Psoas muscle (tissue), 8 donors: ENCODE results near the gene DSG3. TPM values are rescaled to one million over a fixed set of nuclear protein-coding genes. Genes with fewer than 3 reads are reported as not detected.

ENCODE experiments used
- ATAC-seq, 4 donors: fragments of 200-7000 bp; cut with Tn5 transposase; one replicate each; pipeline ENCODE4 v1.9.1; 2020; ENCODE audit warnings: moderate library complexity in 3 of 4, mild to moderate bottlenecking in 2 of 4
- DNase-seq, 2 donors: peaks; one replicate each; pipeline ENCODE4 v3.0.0-alpha.2; 2020
- H3K27ac ChIP-seq: fragments of 200-600 bp; one replicate; pipeline ENCODE4 v1.8.0; 2022
- H3K27me3 ChIP-seq, 3 donors: fragments of 200-600 bp in 1 of 3; one replicate each; pipeline versions ENCODE4 v1.6.1 to v1.8.0; 2013 to 2022; ENCODE audit warnings: low read length in 2 of 3, mild to moderate bottlenecking in 2 of 3, moderate library complexity in 1 of 3; ENCODE audit not compliant: insufficient read depth in 3 of 3
- H3K36me3 ChIP-seq, 2 donors: fragments of 200-600 bp in 1 of 2; one replicate each; pipeline versions ENCODE4 v1.6.1 to v1.8.0; 2013 to 2022; ENCODE audit warnings: low read depth in 1 of 2, mild to moderate bottlenecking in 1 of 2, moderate library complexity in 1 of 2; ENCODE audit not compliant: insufficient read depth in 1 of 2
- H3K4me1 ChIP-seq: fragments of 200-600 bp; one replicate; pipeline ENCODE4 v1.8.0; 2022
- H3K4me3 ChIP-seq: fragments of 200-600 bp; one replicate; pipeline ENCODE4 v1.8.0; 2022; ENCODE audit warnings: mild to moderate bottlenecking
- H3K9me3 ChIP-seq: fragments of 200-600 bp; one replicate; pipeline ENCODE4 v1.8.0; 2022
- WGBS, 3 donors: extraction: QIAGEN DNeasy Blood & Tissue Kit; methylation state at CpG; one replicate each; pipeline versions ENCODE4 v1.1.6 to v1.1.7; 2013; 5-methylcytosine and 5-hydroxymethylcytosine counted together
- intact Hi-C, 2 donors: fragments of 100-400 bp; cut with DNase I; formaldehyde crosslinking; loops; one replicate each; pipeline versions ENCODE4 v1.11.0 to v1.14.2; 2022
- polyA plus RNA-seq, 3 donors: library from polyadenylated mRNA; stranded (reverse); fragments of 200-250 nt; gene quantifications; one replicate each; pipeline ENCODE4 v1.2.3, GENCODE V29; 2013
- total RNA-seq, 4 donors: library from RNA; stranded (reverse); fragmentation: NEBNext Ultra II Directional in 2 of 4; extraction: Animal tissue kit (Norgen Biotek cat#: 25700) in 2 of 4; gene quantifications; one replicate each; pipeline versions ENCODE4 v1.2.1 to v1.2.4, GENCODE V29; 2021 to 2023
- TF ChIP-seq, protein P1 (sequence below): fragments of 200-600 bp; IDR thresholded peaks from one replicate; pipeline ENCODE4 v1.8.0; 2022; ENCODE audit warnings: antibody characterized with exemption
- donor health status: healthy with polysubstance abuse.
- donor health status: DM: no; HTN: no; CAD: no; lungs with moderate emphysema.
- donor health status: Bipolar disorder and iron deficiency.
- donor health status: healthy.
- donor health status: DM: yes; HTN: yes; CAD: no.
- donor health status: DM: no; HTN: no; CAD: no.
- donor health status: DM: no; HTN: no; CAD: no.
- donor health status: DM: yes; HTN: yes; CAD: no.

Gene DSG3
- total and polyA plus RNA-seq, 7 donors, result under 0.01 to 0.04 (median 0.02) TPM; not detected in 3

DNA sequence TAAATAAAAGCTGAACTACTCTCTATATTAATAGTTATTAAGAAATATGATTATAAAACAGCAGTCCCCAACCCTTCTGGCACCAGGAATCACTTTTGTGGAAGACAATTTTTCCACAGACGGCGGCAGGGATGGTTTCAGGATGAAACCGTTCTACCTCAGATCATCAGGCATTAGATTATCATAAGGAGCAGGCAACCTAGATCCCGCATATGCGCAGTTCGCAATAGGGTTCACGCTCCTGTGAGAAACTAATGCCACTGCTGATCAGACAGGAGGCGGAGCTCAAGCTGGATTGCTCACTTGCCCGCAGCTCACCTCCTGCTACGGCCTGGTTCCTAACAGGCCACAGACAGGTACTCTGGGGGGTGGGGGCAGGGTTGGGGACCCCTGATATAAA is 31.1 kb downstream of the DSG3 start:
- Histone ChIP-seq H3K27me3 (no peaks in the 10 kb centered on the region), H3K36me3 (no peaks in the 10 kb centered on the region), H3K27ac (no peak overlapping the region), H3K4me1 (no peaks in the 10 kb centered on the region), H3K4me3 (no peak overlapping the region), H3K9me3 (no peaks in the 10 kb centered on the region)
- ATAC-seq (no peak), DNase-seq (no peak)
- 86 to 93% (median 93%) methylated on average over 10 of the region's 10 CpGs for WGBS, 3 donors
- TF ChIP-seq, protein P1, sequence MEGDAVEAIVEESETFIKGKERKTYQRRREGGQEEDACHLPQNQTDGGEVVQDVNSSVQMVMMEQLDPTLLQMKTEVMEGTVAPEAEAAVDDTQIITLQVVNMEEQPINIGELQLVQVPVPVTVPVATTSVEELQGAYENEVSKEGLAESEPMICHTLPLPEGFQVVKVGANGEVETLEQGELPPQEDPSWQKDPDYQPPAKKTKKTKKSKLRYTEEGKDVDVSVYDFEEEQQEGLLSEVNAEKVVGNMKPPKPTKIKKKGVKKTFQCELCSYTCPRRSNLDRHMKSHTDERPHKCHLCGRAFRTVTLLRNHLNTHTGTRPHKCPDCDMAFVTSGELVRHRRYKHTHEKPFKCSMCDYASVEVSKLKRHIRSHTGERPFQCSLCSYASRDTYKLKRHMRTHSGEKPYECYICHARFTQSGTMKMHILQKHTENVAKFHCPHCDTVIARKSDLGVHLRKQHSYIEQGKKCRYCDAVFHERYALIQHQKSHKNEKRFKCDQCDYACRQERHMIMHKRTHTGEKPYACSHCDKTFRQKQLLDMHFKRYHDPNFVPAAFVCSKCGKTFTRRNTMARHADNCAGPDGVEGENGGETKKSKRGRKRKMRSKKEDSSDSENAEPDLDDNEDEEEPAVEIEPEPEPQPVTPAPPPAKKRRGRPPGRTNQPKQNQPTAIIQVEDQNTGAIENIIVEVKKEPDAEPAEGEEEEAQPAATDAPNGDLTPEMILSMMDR, result no peak
- intact Hi-C loops, result no loop called here

DNA sequence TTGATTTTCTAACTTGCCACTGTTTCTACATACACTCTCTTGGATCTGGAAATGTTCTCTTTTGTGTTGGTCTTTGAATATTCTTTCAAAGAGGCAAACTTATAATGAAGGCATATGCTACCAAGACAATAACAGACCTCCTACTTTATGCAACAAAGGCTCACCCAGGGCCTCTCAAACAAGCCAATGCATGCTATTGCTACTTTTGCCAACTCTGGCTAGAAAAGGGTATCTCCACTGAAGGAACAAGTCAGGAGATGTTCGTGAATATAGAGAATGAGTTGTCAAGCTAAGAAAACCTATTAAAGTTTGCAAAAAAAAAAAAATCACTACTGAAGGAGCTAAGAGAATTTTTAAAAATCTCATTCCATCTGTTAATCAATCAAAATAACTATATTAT is 34.5 kb downstream of the DSG3 start:
- 74 to 95% (median 77%) methylated on average over 1 of the region's 1 CpG for WGBS, 3 donors
- intact Hi-C loops, result no loop called here

DNA sequence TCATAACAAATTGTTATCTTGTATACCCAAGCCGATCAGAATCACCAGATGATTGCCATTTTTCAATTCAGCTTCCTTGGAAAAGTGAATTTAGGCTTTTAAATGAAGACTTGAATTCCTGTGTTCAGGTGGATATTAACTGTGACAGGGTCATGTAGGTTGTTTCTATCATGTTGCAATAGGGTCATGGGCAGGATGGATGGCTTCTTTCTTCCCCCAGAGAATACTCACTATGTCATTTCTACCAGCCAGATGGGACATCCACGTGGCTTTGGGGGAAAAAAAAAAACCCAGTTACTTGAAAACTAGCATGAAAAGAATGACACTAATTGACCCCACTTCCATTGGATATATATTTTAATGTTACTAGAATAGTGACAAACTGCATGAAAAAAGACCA is 35.9 kb downstream of the DSG3 start:
- intact Hi-C loops, result no loop called here
- no peak overlapping the region for H3K4me3 ChIP-seq
- no peaks in the 10 kb centered on the region for H3K4me1 ChIP-seq
- WGBS, 3 donors, result 52 to 67% (median 57%) methylated on average over 2 of the region's 2 CpGs
- TF ChIP-seq, protein P1, result no peak
- H3K9me3 ChIP-seq, result no peaks in the 10 kb centered on the region
- DNase-seq, result no peak
- H3K36me3 ChIP-seq, result no peaks in the 10 kb centered on the region
- ATAC-seq, result no peak
- no peaks in the 10 kb centered on the region for H3K27me3 ChIP-seq
- H3K27ac ChIP-seq, result no peak overlapping the region

More for the DNA sequence above, 34.5 kb downstream of the DSG3 start:
- ATAC-seq, result no peak
- no peak for DNase-seq
- no peaks in the 10 kb centered on the region for H3K27me3 ChIP-seq
- H3K36me3 ChIP-seq, result no peaks in the 10 kb centered on the region
- no peaks in the 10 kb centered on the region for H3K4me1 ChIP-seq
- no peak overlapping the region for H3K27ac ChIP-seq
- no peaks in the 10 kb centered on the region for H3K9me3 ChIP-seq
- TF ChIP-seq, protein P1, result no peak
- no peak overlapping the region for H3K4me3 ChIP-seq

DNA sequence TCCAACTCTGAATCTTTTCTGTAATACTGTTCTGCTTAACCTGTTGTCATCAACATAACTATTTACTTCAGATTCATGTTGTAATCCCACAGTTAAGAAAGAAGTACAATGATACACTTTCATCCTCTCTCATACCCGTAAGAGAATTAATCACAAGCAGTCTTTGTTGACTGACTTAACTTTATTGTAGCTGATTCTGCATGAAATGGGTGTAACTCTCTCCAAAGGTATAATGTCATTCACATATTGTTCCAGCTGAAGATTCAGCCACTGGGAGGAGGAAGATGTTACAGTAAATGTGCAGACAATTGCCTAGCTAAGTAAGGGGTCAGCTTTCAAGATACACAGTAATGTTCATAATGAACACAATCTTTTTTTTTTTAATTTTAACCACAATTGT is 36.9 kb downstream of the DSG3 start:
- intact Hi-C loops, result no loop called here
- TF ChIP-seq, protein P1, result no peak
- Histone ChIP-seq H3K4me3 (no peak overlapping the region), H3K36me3 (no peaks in the 10 kb centered on the region), H3K9me3 (no peaks in the 10 kb centered on the region), H3K4me1 (no peaks in the 10 kb centered on the region), H3K27me3 (peaks cover 0 to 5% (median 0%) of the 10 kb centered on the region in 3 donors), H3K27ac (no peak overlapping the region)
- no peak for DNase-seq
- no peak for ATAC-seq
- WGBS, 3 donors, result 70 to 75% (median 72%) methylated on average over 1 of the region's 1 CpG

DNA sequence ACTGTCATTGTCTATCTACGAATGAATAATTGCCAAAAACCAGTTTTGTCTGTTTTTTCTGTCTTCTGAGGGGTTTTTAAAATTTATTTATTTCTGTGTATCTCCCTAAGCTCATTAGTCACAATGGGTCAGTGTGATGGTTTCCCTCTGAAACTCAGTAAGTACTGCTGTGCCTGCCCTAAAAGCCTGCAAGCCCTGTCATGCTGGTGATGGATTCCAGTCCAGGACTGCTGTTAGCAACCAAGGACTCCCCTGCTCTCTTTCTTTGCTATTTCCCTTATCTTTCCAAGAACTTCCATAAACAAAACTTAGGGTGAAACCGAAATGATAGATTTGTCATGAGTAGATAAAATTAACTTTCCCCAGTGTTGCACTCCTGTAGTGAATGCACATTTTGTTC is 38.6 kb downstream of the DSG3 start:
- WGBS, 3 donors, result 70 to 82% (median 76%) methylated on average over 2 of the region's 2 CpGs
- H3K4me1 ChIP-seq, result no peaks in the 10 kb centered on the region
- no peak overlapping the region for H3K27ac ChIP-seq
- TF ChIP-seq, protein P1, result no peak
- DNase-seq (no peak), ATAC-seq (no peak)
- intact Hi-C loops, result no loop called here
- no peaks in the 10 kb centered on the region for H3K9me3 ChIP-seq
- no peak overlapping the region for H3K4me3 ChIP-seq
- no peaks in the 10 kb centered on the region for H3K36me3 ChIP-seq
- peaks cover 0 to 5% (median 0%) of the 10 kb centered on the region in 3 donors for H3K27me3 ChIP-seq
